RPMI7951 (cell line): Measurements from ENCODE around the gene MKLN1. TPM values are rescaled to one million over a fixed set of nuclear protein-coding genes. Genes with fewer than 3 reads are reported as not detected.
A peak's percentile ranks its signal among the peaks of the same experiment; 100 is the strongest.

Experiments
- DNase-seq: peaks from one replicate; pipeline ENCODE4 v3.0.0-alpha.2; 2012; ENCODE audit warnings: low read depth
- total RNA-seq: library from RNA; depleted of rRNA; stranded (reverse); fragments of >200 nt; shearing (Covaris generic); gene quantifications from 2 replicates; pipeline ENCODE4 v1.2.3, GENCODE V29; 2014

MKLN1 gene
- total RNA-seq, 1 experiment from 2014 or later = 32.0 TPM

GRCh38 chr7:131521651-131522163 is 194.0 kb downstream of the MKLN1 start:
- DNase-seq = peak; percentile 67

- DNase-seq = peak; percentile 77
Observed at GRCh38 chr7:131522325-131522930, 194.8 kb downstream of the MKLN1 start.

- DNase-seq = no peak
Observed at GRCh38 chr7:131524115-131524514, 196.4 kb downstream of the MKLN1 start.

- no peak for DNase-seq
Observed at GRCh38 chr7:131524703-131525102, 197.0 kb downstream of the MKLN1 start.

GRCh38 chr7:131525820-131526219 is 198.1 kb downstream of the MKLN1 start:
- DNase-seq = no peak

- DNase-seq = no peak
Observed at GRCh38 chr7:131527456-131527855, 199.8 kb downstream of the MKLN1 start.

GRCh38 chr7:131529179-131529578 is 201.5 kb downstream of the MKLN1 start:
- DNase-seq = no peak

GRCh38 chr7:131529617-131530016 is 201.9 kb downstream of the MKLN1 start:
- no peak for DNase-seq

GRCh38 chr7:131530137-131530536 is 202.5 kb downstream of the MKLN1 start:
- no peak for DNase-seq

- DNase-seq = no peak
Observed at GRCh38 chr7:131532570-131533091, 205.0 kb downstream of the MKLN1 start.

- no peak for DNase-seq
Observed at GRCh38 chr7:131533151-131533559, 205.5 kb downstream of the MKLN1 start.

GRCh38 chr7:131533566-131534561 is 206.2 kb downstream of the MKLN1 start:
- DNase-seq = no peak

GRCh38 chr7:131536361-131536849 is 208.7 kb downstream of the MKLN1 start:
- no peak for DNase-seq

GRCh38 chr7:131537571-131537978 is 209.9 kb downstream of the MKLN1 start:
- peak; percentile 97 for DNase-seq

GRCh38 chr7:131538071-131538812 is 210.6 kb downstream of the MKLN1 start:
- DNase-seq = peak; percentile 89

GRCh38 chr7:131538813-131539179 is 211.1 kb downstream of the MKLN1 start:
- DNase-seq = peak; percentile 75

GRCh38 chr7:131540491-131541162 is 213.0 kb downstream of the MKLN1 start:
- peak; percentile 87 for DNase-seq

GRCh38 chr7:131543298-131543697 is 215.6 kb downstream of the MKLN1 start:
- DNase-seq = no peak

- no peak for DNase-seq
Observed at GRCh38 chr7:131544021-131544420, 216.3 kb downstream of the MKLN1 start.

- DNase-seq = peak; percentile 75
Observed at GRCh38 chr7:131544449-131545301, 217.0 kb downstream of the MKLN1 start.
